ENCODE data around the gene EIF3CL. TPM values are rescaled to one million over a fixed set of nuclear protein-coding genes. Genes with fewer than 3 reads are reported as not detected.
"Not testable (repeated sequence)": the region's sequence is repeated elsewhere in the genome, so short reads cannot be mapped to it uniquely, and the experiment has no call there.

The EIF3CL gene
- total RNA-seq, 2 donors from 2014 or later, result 72.4 to 107 TPM

- H3K27ac ChIP-seq; DNase-seq (ENCODE audit: low spot score); H3K27me3 ChIP-seq (replicated peaks; ENCODE audit: insufficient read depth); H3K36me3 ChIP-seq; H3K4me3 ChIP-seq; ATAC-seq (ENCODE audit: insufficient number of reproducible peaks, low FRiP score, low read depth); H3K9me3 ChIP-seq; H3K4me1 ChIP-seq (ENCODE audit: control insufficient read depth in 1 of 2, low read depth in 2 of 2): not testable (repeated sequence)
These were observed 11.6 kb downstream of the EIF3CL start for GRCh38 chr16:28392054-28392453.

- H3K27me3 ChIP-seq (replicated peaks; ENCODE audit: insufficient read depth); H3K4me1 ChIP-seq (ENCODE audit: control insufficient read depth in 1 of 2, low read depth in 2 of 2); DNase-seq (ENCODE audit: low spot score); H3K4me3 ChIP-seq; ATAC-seq (ENCODE audit: insufficient number of reproducible peaks, low FRiP score, low read depth); H3K9me3 ChIP-seq; H3K36me3 ChIP-seq; H3K27ac ChIP-seq: not testable (repeated sequence)
These were observed 21.3 kb downstream of the EIF3CL start for GRCh38 chr16:28382177-28382867.

- not testable (repeated sequence) for ATAC-seq (ENCODE audit: insufficient number of reproducible peaks, low FRiP score, low read depth); H3K36me3 ChIP-seq; DNase-seq (ENCODE audit: low spot score); H3K27ac ChIP-seq; H3K4me1 ChIP-seq (ENCODE audit: control insufficient read depth in 1 of 2, low read depth in 2 of 2); H3K9me3 ChIP-seq; H3K27me3 ChIP-seq (replicated peaks; ENCODE audit: insufficient read depth); H3K4me3 ChIP-seq
These were observed 25.8 kb downstream of the EIF3CL start for GRCh38 chr16:28377822-28378221.

GRCh38 chr16:28377108-28377625 lies 26.5 kb downstream of the EIF3CL start:
- ATAC-seq (ENCODE audit: insufficient number of reproducible peaks, low FRiP score, low read depth); H3K4me3 ChIP-seq; H3K27me3 ChIP-seq (replicated peaks; ENCODE audit: insufficient read depth); DNase-seq (ENCODE audit: low spot score); H3K36me3 ChIP-seq; H3K9me3 ChIP-seq; H3K27ac ChIP-seq; H3K4me1 ChIP-seq (ENCODE audit: control insufficient read depth in 1 of 2, low read depth in 2 of 2): not testable (repeated sequence)

- H3K27me3 ChIP-seq (replicated peaks; ENCODE audit: insufficient read depth); H3K36me3 ChIP-seq; ATAC-seq (ENCODE audit: insufficient number of reproducible peaks, low FRiP score, low read depth); H3K4me1 ChIP-seq (ENCODE audit: control insufficient read depth in 1 of 2, low read depth in 2 of 2); H3K9me3 ChIP-seq; H3K4me3 ChIP-seq; DNase-seq (ENCODE audit: low spot score); H3K27ac ChIP-seq: not testable (repeated sequence)
These were observed 28.5 kb downstream of the EIF3CL start for GRCh38 chr16:28375115-28375514.

GRCh38 chr16:28374281-28374680 lies 29.4 kb downstream of the EIF3CL start:
- H3K4me1 ChIP-seq (ENCODE audit: control insufficient read depth in 1 of 2, low read depth in 2 of 2); ATAC-seq (ENCODE audit: insufficient number of reproducible peaks, low FRiP score, low read depth): not testable (repeated sequence)

GRCh38 chr16:28367926-28368325 lies 35.7 kb downstream of the EIF3CL start:
- H3K27me3 ChIP-seq (replicated peaks; ENCODE audit: insufficient read depth); DNase-seq (ENCODE audit: low spot score); H3K27ac ChIP-seq; H3K4me1 ChIP-seq (ENCODE audit: control insufficient read depth in 1 of 2, low read depth in 2 of 2); H3K9me3 ChIP-seq; H3K4me3 ChIP-seq; H3K36me3 ChIP-seq; ATAC-seq (ENCODE audit: insufficient number of reproducible peaks, low FRiP score, low read depth): not testable (repeated sequence)

More at GRCh38 chr16:28374281-28374680, 29.4 kb downstream of the EIF3CL start:
- not testable (repeated sequence) for H3K27ac ChIP-seq; H3K27me3 ChIP-seq (replicated peaks; ENCODE audit: insufficient read depth); H3K36me3 ChIP-seq; DNase-seq (ENCODE audit: low spot score); H3K4me3 ChIP-seq; H3K9me3 ChIP-seq

- not testable (repeated sequence) for H3K27ac ChIP-seq; H3K9me3 ChIP-seq; H3K27me3 ChIP-seq (replicated peaks; ENCODE audit: insufficient read depth); DNase-seq (ENCODE audit: low spot score); H3K4me1 ChIP-seq (ENCODE audit: control insufficient read depth in 1 of 2, low read depth in 2 of 2); H3K36me3 ChIP-seq
- ATAC-seq (ENCODE audit: insufficient number of reproducible peaks, low FRiP score, low read depth), result peak; percentile 69
- H3K4me3 ChIP-seq, result peak overlapping the region; percentile 47
These were observed 39.1 kb downstream of the EIF3CL start for GRCh38 chr16:28364268-28365173.

GRCh38 chr16:28363408-28363807 lies 40.2 kb downstream of the EIF3CL start, which contains the start of gene NPIPB6:
TSS of gene NPIPB6 (minus strand) at chr16:28363508. CDS start at chr16:28362822, 686 bp downstream.
- H3K4me3 ChIP-seq; ATAC-seq (ENCODE audit: insufficient number of reproducible peaks, low FRiP score, low read depth); H3K27me3 ChIP-seq (replicated peaks; ENCODE audit: insufficient read depth); H3K27ac ChIP-seq; H3K36me3 ChIP-seq; H3K9me3 ChIP-seq; DNase-seq (ENCODE audit: low spot score); H3K4me1 ChIP-seq (ENCODE audit: control insufficient read depth in 1 of 2, low read depth in 2 of 2): not testable (repeated sequence)

GRCh38 chr16:28362600-28362999 lies 41.0 kb downstream of the EIF3CL start:
- not testable (repeated sequence) for H3K36me3 ChIP-seq; H3K4me3 ChIP-seq; ATAC-seq (ENCODE audit: insufficient number of reproducible peaks, low FRiP score, low read depth); H3K27ac ChIP-seq; H3K4me1 ChIP-seq (ENCODE audit: control insufficient read depth in 1 of 2, low read depth in 2 of 2); H3K9me3 ChIP-seq; H3K27me3 ChIP-seq (replicated peaks; ENCODE audit: insufficient read depth); DNase-seq (ENCODE audit: low spot score)

GRCh38 chr16:28338230-28338629 lies 65.4 kb downstream of the EIF3CL start:
- not testable (repeated sequence) for H3K36me3 ChIP-seq; ATAC-seq (ENCODE audit: insufficient number of reproducible peaks, low FRiP score, low read depth); H3K27me3 ChIP-seq (replicated peaks; ENCODE audit: insufficient read depth); DNase-seq (ENCODE audit: low spot score); H3K9me3 ChIP-seq; H3K4me3 ChIP-seq; H3K27ac ChIP-seq; H3K4me1 ChIP-seq (ENCODE audit: control insufficient read depth in 1 of 2, low read depth in 2 of 2)
